ENCODE measurements around the gene PPIF.

DNA sequence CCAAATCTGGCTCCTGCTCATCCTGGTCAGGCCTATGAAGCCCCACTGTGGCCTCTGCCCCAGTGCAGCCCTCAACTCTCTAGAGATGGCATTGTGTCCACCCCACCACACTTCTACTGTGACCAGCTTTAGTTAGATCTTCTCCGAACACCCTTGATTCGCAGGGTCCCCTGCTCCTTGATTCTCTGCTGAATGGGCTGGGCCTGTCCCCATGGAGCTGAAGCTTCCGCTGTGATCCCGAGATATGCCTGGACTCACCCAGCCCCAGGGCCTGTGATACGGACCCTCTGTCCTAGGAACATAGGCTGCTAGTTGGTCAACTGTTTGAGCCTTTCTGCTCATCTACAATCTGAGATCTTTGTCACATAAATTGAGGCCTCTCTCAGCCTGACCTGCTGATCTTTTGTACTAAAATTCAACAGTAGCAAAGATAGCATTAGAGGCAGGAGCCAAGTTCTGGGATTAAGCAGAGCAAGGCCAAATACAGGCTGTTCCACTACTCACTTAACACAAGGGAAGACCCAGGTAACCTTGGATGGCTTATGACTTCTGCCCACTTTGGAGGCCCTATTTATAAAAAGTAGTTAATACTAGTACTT lies 6.5 kb upstream of the PPIF start:
- TF ChIP-seq, protein P1, sequence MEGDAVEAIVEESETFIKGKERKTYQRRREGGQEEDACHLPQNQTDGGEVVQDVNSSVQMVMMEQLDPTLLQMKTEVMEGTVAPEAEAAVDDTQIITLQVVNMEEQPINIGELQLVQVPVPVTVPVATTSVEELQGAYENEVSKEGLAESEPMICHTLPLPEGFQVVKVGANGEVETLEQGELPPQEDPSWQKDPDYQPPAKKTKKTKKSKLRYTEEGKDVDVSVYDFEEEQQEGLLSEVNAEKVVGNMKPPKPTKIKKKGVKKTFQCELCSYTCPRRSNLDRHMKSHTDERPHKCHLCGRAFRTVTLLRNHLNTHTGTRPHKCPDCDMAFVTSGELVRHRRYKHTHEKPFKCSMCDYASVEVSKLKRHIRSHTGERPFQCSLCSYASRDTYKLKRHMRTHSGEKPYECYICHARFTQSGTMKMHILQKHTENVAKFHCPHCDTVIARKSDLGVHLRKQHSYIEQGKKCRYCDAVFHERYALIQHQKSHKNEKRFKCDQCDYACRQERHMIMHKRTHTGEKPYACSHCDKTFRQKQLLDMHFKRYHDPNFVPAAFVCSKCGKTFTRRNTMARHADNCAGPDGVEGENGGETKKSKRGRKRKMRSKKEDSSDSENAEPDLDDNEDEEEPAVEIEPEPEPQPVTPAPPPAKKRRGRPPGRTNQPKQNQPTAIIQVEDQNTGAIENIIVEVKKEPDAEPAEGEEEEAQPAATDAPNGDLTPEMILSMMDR (IDR thresholded peaks at IDR 0.05; ENCODE audit: low read depth, low read length, missing input control): no peak
- TF ChIP-seq, protein P2, sequence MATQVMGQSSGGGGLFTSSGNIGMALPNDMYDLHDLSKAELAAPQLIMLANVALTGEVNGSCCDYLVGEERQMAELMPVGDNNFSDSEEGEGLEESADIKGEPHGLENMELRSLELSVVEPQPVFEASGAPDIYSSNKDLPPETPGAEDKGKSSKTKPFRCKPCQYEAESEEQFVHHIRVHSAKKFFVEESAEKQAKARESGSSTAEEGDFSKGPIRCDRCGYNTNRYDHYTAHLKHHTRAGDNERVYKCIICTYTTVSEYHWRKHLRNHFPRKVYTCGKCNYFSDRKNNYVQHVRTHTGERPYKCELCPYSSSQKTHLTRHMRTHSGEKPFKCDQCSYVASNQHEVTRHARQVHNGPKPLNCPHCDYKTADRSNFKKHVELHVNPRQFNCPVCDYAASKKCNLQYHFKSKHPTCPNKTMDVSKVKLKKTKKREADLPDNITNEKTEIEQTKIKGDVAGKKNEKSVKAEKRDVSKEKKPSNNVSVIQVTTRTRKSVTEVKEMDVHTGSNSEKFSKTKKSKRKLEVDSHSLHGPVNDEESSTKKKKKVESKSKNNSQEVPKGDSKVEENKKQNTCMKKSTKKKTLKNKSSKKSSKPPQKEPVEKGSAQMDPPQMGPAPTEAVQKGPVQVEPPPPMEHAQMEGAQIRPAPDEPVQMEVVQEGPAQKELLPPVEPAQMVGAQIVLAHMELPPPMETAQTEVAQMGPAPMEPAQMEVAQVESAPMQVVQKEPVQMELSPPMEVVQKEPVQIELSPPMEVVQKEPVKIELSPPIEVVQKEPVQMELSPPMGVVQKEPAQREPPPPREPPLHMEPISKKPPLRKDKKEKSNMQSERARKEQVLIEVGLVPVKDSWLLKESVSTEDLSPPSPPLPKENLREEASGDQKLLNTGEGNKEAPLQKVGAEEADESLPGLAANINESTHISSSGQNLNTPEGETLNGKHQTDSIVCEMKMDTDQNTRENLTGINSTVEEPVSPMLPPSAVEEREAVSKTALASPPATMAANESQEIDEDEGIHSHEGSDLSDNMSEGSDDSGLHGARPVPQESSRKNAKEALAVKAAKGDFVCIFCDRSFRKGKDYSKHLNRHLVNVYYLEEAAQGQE (IDR thresholded peaks at IDR 0.05): no peak
- no peak for TF ChIP-seq TAF1 (conservative IDR thresholded peaks at IDR 0.05)
- TF ChIP-seq, protein P3, sequence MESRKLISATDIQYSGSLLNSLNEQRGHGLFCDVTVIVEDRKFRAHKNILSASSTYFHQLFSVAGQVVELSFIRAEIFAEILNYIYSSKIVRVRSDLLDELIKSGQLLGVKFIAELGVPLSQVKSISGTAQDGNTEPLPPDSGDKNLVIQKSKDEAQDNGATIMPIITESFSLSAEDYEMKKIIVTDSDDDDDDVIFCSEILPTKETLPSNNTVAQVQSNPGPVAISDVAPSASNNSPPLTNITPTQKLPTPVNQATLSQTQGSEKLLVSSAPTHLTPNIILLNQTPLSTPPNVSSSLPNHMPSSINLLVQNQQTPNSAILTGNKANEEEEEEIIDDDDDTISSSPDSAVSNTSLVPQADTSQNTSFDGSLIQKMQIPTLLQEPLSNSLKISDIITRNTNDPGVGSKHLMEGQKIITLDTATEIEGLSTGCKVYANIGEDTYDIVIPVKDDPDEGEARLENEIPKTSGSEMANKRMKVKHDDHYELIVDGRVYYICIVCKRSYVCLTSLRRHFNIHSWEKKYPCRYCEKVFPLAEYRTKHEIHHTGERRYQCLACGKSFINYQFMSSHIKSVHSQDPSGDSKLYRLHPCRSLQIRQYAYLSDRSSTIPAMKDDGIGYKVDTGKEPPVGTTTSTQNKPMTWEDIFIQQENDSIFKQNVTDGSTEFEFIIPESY (IDR thresholded peaks at IDR 0.05): no peak
- TF ChIP-seq, protein P4, sequence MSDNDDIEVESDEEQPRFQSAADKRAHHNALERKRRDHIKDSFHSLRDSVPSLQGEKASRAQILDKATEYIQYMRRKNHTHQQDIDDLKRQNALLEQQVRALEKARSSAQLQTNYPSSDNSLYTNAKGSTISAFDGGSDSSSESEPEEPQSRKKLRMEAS (IDR thresholded peaks at IDR 0.05): no peak
- no peak for TF ChIP-seq YY1 (IDR thresholded peaks at IDR 0.05)
- TF ChIP-seq SP1 (IDR thresholded peaks at IDR 0.05): peak; percentile 18
- TF ChIP-seq, protein P5, sequence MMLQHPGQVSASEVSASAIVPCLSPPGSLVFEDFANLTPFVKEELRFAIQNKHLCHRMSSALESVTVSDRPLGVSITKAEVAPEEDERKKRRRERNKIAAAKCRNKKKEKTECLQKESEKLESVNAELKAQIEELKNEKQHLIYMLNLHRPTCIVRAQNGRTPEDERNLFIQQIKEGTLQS (IDR thresholded peaks at IDR 0.05): no peak
- TF ChIP-seq JUND (IDR thresholded peaks at IDR 0.05): no peak
- TF ChIP-seq RAD21 (IDR thresholded peaks at IDR 0.05): no peak
- no peak for TF ChIP-seq FOXA2 (IDR thresholded peaks at IDR 0.05)
- peak; percentile 20 to 50 for TF ChIP-seq HNF4A (conservative IDR thresholded peaks at IDR 0.05)
